Measurements from ENCODE around the gene SLC25A47.

SLC25A47 gene

DNA sequence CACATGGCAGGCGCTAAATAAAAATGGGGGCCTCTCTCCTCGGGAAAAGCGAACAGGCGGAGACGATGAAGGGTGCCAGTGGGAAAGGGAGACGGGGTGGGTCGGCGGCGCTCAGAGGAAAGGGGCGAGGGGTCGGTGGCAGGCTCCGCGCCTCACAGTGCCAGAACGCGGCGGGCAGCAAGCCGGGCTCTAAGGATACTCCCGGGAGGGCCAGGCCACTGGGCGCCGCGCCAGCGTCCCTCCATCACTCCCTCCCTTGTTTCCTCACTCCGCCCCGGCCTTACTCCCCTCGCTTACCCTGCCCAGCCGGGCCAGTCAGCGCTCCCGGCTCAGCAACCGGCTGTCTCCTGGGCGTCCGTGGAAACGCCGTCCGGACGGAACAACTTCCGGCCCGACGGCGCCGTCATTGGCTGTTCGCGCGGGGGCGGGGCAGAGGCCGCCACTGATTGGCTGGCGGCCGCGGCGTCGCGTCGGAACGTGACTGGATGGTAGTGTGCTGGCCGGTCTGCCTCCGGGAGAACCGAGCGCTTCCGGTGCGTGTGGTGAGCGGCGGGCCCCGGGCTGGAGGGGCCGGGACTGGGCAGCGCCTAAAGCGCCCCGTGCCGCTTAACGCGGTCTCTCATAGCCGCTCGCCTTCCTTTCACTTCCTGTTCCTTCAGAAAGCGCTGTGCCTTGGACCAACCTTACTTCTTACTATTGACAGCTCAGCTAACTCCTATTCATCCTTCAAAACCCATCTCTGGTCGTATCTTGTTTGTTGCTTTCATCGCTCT lies 53.0 kb downstream of the SLC25A47 start, which contains the start of gene WDR25:
WDR25 (plus strand) TSS at position 523 of the 773 bp plus-strand sequence.
- no peak for DNase-seq (ENCODE audit: low read depth, low spot score)

DNA sequence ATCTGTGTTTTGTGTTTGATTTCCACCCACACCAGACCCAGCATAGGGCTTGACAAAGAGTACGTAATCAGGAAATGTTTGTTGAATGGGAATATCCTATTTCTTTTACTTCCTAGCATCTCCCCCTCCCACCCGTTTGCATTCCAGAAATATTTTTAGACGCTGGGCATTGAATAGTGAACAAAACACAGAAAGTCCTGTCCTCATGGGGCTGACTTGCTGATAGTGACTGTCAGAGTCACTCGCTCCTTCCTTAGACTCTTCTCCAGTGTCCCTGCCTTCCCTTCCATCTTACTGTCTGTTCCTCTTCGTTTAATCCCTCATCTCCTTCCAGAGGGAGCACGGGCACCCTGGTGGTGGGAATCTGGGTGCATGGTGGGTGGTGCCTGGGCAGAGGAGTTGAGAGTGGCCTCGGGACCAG lies 53.6 kb downstream of the SLC25A47 start:
- DNase-seq (ENCODE audit: low read depth, low spot score), result no peak
